GM18870 (cell line): ENCODE measurements around the gene CLMP.
"Not testable (repeated sequence)": the region's sequence is repeated elsewhere in the genome, so short reads cannot be mapped to it uniquely, and the experiment has no call there.

ENCODE experiments used
- ATAC-seq: cut with Tn5 transposase; IDR thresholded peaks from one replicate; pipeline ENCODE4 v1.9.1; 2021; ENCODE audit warnings: moderate library complexity; ENCODE audit not compliant: unreplicated experiment

CLMP gene

DNA sequence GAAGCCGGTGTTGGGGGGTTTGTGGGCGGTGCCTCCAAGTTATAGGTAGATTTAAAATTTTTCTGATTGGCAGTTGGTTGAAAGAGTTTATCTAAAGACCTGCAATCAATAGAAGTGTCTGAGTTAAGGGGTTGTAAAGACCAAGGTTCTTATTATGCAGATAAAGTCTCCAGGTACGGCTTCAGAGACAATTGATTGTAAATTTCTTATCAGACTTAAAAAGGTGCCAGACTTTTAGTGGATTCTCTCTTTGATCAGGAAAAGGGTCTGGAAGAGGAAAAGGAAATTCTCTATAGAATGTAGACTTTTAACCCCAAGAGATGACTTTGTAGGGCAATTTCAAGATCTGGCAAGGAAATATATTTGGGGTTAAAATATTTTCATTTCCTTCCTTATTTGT is 25.2 kb downstream of the CLMP start:
- ATAC-seq = no peak

- ATAC-seq = no peak
Observed at GRCh38 chr11:123168955-123169484, 26.0 kb downstream of the CLMP start.

GRCh38 chr11:123168241-123168640 is 26.8 kb downstream of the CLMP start:
- ATAC-seq = no peak

GRCh38 chr11:123166071-123166559 is 28.9 kb downstream of the CLMP start:
- no peak for ATAC-seq

- ATAC-seq = no peak
Observed at GRCh38 chr11:123164732-123165450, 30.2 kb downstream of the CLMP start.

- ATAC-seq = no peak
Observed at GRCh38 chr11:123163621-123164020, 31.4 kb downstream of the CLMP start.

DNA sequence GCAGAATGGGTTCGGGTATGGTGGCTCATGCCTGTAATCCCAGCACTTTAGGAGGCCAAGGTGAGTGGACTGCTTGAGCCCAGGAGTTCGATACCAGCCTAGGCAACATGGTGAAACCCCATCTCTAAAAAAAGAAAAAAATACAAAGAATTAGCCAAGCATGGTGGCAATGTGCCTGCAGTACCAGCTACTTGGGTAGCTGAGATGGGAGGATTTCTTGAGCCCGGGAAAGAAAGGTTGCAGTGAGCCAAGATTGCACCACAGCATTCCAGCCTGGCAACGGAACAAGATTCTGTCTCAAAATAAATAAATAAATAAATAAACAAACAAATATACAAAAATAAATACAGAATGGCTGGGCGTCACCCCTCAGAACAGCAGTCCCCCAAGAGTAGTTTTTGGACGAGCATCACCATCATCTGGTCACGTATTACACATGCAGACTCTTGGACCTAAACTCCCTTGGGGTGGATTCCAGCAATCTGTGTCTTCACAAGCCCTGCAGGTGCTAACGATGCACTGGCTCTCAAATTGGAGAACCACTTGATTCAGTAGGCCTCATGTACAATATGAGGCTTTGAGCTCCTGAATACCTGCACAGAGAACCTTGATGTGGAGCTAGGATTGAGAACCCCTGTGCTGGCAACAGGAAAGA is 33.5 kb downstream of the CLMP start:
- no peak for ATAC-seq

DNA sequence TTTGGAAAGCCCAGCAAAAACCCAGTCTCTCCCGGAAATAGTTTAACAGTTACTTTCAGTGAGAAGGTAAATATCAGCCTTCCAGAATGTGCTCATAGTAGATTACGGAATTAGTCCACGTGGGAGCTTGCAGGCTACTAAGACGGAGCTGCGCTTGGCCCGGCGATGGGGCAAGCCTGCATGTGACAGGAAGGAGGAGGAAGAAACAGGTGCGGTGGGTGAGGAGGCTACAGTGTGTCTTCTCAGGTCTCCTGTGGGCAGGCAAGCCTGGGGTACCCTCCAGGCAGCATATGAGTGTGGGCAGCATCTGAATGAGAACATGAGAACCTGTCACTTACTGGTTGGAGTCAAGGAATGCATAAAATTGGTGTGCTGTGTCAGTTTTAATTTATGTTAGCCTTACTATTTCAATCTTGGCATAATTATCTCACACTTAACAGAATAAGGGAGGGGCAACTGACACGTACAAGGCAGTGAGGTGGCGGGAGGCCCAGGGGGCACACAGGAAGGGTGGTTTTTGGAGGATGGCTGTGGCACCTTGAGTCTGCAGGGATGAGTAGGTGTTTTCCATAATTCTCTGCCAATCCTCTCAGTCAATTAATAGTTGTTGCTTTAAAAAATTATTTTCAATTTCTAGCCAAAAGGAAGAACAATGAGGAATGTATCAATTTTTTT is 35.7 kb downstream of the CLMP start:
- ATAC-seq = no peak

DNA sequence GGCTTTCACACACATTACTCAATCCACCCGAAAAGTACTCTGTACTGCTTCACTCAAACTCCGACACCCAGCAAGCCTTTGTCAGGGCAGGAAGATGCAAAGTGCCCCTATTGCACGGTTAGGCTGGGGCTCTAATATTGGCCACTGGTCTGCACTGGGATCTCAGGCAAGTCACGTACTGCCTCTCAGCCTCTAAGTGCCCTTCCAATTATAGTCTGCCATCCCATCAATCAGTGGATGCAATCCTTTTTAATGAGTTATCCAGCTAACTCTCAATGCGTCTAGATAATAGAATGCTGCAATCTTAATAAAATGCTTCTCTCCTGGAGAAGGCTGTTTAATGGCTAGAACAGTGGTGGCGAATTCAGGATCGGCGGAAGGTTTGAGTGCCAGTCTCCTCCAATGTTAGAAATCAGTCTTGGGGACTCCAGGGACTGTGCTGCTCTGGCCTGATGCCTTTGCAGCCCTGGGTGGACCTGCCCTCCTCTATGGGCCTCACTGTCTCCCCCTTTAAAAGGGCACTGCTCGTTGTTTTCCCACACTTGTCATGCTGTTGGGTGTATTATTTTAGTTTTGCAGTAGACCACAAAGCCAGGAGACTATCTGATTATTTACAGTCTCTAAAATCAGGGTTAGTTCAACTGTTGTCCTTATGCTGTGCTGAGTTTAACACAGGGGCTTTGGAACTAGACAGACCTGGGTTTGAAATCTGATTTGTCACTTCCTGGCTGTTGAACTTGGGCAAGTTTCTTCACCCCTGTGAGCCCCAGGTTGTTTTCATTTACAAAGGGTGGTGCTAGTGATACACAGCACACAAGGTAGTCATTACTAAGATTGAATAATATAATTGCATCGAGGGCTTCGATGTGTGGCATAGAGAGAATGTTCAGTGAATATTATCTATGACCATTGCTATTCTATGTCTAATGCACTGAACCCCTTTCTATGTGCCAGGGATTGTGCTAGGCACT is 36.7 kb downstream of the CLMP start:
- ATAC-seq = no peak

DNA sequence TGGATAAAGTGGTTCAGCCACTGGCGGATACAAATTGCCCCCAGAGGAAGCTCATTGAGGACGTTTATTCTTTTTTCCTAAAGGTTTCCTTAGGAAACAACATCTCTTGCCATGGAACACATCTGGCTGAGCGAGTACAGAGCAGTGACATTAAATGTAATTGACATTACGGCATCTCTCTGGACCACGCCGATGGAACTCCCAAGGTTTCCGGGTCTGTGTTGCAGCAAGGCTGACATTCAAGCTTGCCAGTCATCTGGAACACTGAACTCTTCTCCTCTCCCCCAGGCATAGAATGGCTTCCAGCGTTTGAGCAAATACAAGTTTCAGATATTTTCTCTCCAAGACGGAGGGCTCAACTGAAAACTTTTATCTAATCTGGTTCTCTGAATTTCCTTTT is 42.1 kb downstream of the CLMP start:
- no peak for ATAC-seq

DNA sequence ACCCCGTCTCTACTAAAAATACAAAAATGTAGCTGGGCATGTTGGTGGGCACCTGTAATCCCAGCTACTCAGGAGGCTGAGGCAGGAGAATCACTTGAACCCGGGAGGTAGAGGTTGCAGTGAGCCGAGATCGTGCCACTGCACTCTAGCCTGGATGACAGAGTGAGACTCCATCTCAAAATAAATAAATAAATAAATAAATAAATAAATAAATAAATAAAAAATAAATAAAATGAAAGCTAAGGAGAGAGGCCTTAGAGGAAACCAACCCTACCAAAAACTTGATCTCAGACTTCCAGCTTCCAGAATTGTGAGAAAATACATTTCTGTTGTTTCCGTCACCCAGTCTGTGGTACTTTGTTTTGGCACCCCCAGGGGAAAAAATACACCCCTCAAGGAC is 42.7 kb downstream of the CLMP start:
- ATAC-seq = not testable (repeated sequence)

DNA sequence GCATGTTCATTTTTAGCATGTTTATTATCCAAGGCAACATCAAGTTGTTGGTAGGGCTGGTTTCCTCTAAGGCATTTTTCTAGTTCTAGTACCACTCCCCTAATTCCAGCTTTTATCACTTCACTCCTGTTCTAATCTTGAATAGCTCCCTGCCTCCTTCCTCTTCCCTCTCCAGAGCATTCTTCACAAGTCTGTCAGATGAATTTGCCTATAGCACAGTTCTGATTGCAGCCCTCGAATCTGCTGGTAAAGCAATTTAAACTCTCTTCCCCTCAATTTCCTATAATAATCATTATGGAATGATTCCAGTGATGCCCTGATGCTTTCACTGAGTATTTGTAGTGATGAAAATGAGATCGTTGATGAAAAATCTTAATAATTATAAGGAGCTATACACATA is 43.3 kb downstream of the CLMP start:
- ATAC-seq = no peak

DNA sequence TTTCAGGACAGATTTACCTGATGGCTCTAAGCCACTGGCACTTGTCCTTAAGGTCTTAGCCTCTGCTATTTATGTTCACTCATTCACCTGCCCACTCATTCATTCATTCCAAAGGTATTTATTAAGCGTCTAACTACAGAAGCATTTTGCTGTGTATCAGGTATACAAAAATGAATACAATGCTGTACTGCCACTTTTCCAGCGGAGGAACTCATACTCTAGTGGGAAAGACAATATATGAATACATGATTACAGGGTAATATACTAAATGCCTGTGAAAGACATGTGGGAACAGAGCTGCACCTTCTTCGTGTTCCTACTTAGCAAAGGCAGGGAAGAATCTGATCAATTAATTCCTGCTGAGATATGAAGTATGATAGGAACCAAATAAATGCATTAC is 43.7 kb downstream of the CLMP start:
- no peak for ATAC-seq

- ATAC-seq = no peak
Observed at GRCh38 chr11:123150882-123151281, 44.2 kb downstream of the CLMP start.

DNA sequence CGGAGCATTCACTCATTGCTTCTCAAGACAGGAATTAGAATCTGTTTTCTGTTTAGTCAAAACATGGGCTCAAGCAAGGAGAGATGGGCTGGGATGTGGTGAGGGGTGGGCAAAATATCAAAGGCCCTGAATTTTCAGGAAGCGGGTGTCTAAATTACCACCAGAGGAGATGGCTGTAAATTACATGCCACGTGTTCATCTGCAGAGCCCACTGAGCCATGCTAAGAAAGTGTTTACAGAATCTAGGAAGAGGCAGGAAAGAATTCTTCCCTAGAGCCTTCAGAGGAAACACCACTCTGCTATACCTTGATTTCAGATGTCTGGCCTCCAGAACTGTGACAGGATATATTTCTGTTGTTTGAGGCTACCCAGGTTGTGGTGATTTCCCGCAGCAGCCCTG is 46.1 kb downstream of the CLMP start:
- ATAC-seq = no peak

- ATAC-seq = no peak
Observed at GRCh38 chr11:123145661-123146060, 49.4 kb downstream of the CLMP start.

- no peak for ATAC-seq
Observed at GRCh38 chr11:123145220-123145619, 49.8 kb downstream of the CLMP start.

GRCh38 chr11:123144707-123145106 is 50.3 kb downstream of the CLMP start:
- ATAC-seq = no peak

GRCh38 chr11:123143921-123144320 is 51.1 kb downstream of the CLMP start:
- ATAC-seq = no peak

DNA sequence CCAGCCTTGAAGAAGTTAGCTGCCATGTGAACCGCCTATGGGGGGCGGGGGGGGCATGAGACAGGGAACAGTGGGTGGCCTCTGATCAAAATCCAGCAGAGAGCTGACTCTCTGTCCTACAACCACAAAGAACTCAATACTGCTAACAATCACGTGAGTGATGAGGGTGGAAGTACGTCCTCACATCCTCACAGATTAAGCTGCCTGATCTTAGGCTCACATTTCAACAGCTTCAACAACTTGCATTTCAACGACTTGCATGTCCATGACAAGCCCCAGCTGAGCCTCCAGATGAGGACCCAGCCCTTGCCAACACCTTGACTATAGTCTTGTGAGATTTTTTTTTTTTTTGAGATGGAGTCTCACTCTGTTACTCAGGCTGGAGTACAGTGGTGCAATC is 51.6 kb downstream of the CLMP start:
- ATAC-seq = no peak

DNA sequence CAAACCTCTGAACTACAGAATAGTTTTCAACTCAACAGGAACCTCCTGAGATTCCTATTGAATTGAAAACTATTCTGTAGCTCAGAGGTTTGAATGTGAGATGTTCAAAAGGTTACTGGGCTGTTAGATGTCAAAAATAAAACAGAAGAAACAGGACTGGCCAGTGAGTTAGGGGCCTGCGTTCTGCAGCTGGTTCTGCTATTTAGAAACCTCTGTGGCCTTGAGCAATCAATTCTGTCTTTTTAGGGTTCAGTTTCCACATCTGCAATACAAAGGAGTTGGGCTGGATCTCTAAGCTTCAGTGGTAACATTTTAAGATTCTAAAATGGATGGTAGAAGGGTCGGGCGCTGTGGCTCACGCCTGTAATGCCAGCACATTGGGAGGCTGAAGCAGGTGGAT is 55.8 kb downstream of the CLMP start:
- ATAC-seq = no peak
